HUDEP-2 (cell line): ENCODE results near the gene CLIC6.

Source experiments
- DNase-seq, 76 experiments: peaks; one replicate each; lab custom pipeline; 2025; ENCODE audit not compliant: unreplicated experiment in 76 of 76; lab: John Stamatoyannopoulos, UW

The CLIC6 gene

DNA sequence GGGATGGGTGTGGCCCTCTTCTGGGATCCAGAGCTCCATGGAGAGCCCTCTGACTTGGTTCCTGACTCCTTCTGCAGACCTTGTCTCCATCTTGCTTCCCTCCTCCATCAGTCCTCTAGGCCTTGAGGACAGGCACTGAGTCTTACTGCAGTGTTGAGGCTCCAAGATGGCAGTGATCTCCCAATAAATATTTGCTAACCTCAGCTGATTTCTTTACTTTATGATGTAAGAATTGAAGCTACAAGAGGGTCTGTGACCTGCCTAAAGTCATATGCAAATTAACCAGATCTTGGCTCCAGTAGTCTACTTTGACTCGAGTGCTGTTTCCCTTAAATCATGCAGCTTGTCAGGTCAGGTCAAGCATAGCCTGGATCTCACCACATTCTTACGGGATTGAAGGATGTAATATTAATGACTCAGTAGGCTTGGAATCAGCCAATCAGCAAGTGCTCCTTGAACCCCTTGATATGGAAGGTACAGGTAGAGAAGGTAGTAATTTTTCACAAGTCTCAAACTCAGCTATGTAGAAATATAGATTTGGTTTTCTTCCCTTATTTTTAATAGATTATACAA lies 93.0 kb downstream of the CLIC6 start:
- no peak for DNase-seq

DNA sequence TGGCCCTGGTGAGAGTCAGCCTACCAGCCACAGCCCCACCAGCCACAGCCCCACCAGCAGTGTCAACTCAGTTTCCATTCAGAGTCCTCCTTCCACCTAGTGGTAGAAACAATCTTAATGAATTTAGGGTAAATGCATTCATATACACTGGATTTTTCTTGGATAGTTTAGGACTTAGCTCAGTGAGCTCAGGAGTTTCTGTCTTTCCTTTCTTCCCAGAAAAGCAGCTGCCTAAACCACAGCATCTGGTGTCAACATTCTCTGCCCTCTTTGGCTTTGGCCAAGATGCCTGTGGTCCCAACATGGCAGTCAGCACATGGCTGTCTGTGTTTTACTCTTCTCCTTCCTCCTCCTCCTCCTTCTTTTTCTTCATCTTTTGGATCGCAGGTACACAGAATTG lies 94.0 kb downstream of the CLIC6 start:
- DNase-seq: peak in 1 of 76 experiments; percentile 13

DNA sequence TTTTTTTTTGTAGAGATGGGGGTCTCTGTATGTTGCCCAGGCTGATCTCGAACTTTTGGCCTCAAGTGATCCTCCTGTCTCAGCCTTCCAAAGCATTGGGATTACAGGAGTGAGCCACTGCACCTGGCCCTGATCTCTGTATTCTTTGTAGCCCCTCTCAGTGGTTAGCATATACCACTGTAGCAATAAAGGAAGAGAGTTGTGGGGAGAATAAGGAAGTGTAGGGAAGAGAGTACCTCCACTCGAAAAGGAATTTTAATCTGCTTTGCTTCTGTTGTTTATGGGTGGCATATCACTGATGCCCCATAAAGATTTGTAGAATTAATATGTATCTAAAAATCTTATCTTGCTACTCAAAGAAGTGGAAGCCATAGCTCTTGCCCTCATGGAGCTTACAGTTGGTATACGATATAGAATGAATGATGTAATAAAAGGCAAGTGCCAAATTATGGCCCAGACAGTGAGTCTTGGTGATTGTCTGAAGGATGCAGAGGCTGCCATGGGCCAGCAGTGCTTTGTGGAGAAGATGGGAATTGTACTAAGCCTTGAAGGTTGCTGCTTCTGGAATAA lies 96.0 kb downstream of the CLIC6 start:
- DNase-seq: no peak

DNA sequence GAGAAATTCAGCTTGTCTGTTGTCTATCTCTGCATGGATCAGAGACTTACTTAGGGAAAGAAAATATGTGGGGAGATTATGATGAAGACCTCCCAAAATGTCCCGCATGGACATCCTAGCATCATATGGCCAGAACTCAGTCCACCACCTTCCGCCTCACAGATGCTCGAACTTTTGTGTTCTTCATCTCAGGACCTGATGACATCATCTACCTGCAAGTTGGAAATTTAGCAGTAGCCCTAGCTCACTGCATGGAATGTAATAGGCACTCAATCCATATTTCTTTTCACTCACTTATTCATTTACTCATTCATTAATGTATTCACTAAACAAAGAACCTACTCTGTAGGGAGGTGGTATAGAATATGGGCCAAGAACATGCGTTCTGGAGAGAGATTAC lies 96.8 kb downstream of the CLIC6 start:
- DNase-seq: no peak

DNA sequence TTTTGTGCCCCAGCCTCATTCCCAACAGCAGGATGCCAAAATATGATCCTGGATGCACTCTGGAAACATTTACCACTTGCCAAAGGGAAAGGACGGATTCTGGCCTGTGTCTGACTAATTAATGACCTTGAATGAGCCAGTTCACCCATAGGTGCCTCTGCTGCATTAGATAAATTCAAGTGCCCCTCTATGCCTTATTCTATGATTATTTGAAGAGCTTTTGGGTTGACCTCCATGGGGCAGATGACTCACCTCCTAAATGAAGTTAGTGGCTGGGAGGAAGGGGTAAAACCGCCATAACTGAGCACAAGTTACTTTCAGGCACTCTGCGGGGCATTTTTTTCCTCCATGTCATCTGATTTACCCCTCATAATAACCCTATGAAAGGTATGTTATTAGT lies 98.1 kb downstream of the CLIC6 start:
- peak in 1 of 76 experiments; percentile 8 for DNase-seq
